SK-MEL-5 (cell line): ENCODE data around the gene ARL4C. TPM values are rescaled to one million over a fixed set of nuclear protein-coding genes. Genes with fewer than 3 reads are reported as not detected.
"Not testable (repeated sequence)": the region's sequence is repeated elsewhere in the genome, so short reads cannot be mapped to it uniquely, and the experiment has no call there.

ENCODE experiments used
- DNase-seq: peaks from one replicate; pipeline ENCODE4 v3.0.0-alpha.2; 2016; ENCODE audit warnings: low read depth, low spot score
- in situ Hi-C: cut with HindIII; loops from 2 replicates; pipeline ENCODE4 v1.10.0; 2016; ENCODE audit warnings: low sequenced_read_pairs, high pct_unique_total_duplicates, low pct_unique_long_range_greater_than_20kb
- total RNA-seq: library from RNA; depleted of rRNA; stranded (reverse); fragments of >200 nt; shearing (Covaris generic); gene quantifications from 2 replicates; pipeline ENCODE4 v1.2.3, GENCODE V29; 2014

Gene ARL4C
- total RNA-seq, 1 experiment from 2014 or later: 4.3 TPM

GRCh38 chr2:234459401-234460009 is 37.4 kb downstream of the ARL4C start:
- in situ Hi-C loops: loop anchor here (10.0 kb wide), 1 partner anchor 355 kb away; no protein-coding TSS in a partner anchor
- DNase-seq: no peak

- in situ Hi-C loops: loop anchor here (10.0 kb wide), 1 partner anchor 354 kb away; no protein-coding TSS in a partner anchor
Observed at GRCh38 chr2:234458466-234458865, 38.4 kb downstream of the ARL4C start.

GRCh38 chr2:234457421-234457820 is 39.5 kb downstream of the ARL4C start:
- no peak for DNase-seq
- in situ Hi-C loops: loop anchor here (10.0 kb wide), 1 partner anchor 353 kb away; no protein-coding TSS in a partner anchor

More at GRCh38 chr2:234458466-234458865, 38.4 kb downstream of the ARL4C start:
- DNase-seq: no peak

GRCh38 chr2:234455246-234455645 is 41.6 kb downstream of the ARL4C start:
- in situ Hi-C loops: loop anchor here (10.0 kb wide), 1 partner anchor 350 kb away; no protein-coding TSS in a partner anchor
- DNase-seq: not testable (repeated sequence)

- in situ Hi-C loops: loop anchor here (10.0 kb wide), 1 partner anchor 350 kb away; no protein-coding TSS in a partner anchor
- no peak for DNase-seq
Observed at GRCh38 chr2:234454433-234454832, 42.4 kb downstream of the ARL4C start.

GRCh38 chr2:234453216-234453615 is 43.7 kb downstream of the ARL4C start:
- in situ Hi-C loops: loop anchor here (10.0 kb wide), 1 partner anchor 348 kb away; no protein-coding TSS in a partner anchor
- DNase-seq: no peak

- in situ Hi-C loops: loop anchor here (10.0 kb wide), 1 partner anchor 347 kb away; no protein-coding TSS in a partner anchor
- no peak for DNase-seq
Observed at GRCh38 chr2:234451852-234452625, 44.8 kb downstream of the ARL4C start.

- DNase-seq: no peak
- in situ Hi-C loops: loop anchor here (10.0 kb wide), 1 partner anchor 346 kb away; no protein-coding TSS in a partner anchor
Observed at GRCh38 chr2:234451242-234451641, 45.6 kb downstream of the ARL4C start.

GRCh38 chr2:234450431-234451124 is 46.3 kb downstream of the ARL4C start:
- in situ Hi-C loops: loop anchor here (10.0 kb wide), 1 partner anchor 346 kb away; no protein-coding TSS in a partner anchor
- no peak for DNase-seq

GRCh38 chr2:234448506-234449184 is 48.2 kb downstream of the ARL4C start:
- in situ Hi-C loops: no loop called here
- DNase-seq: no peak

GRCh38 chr2:234447963-234448362 is 48.9 kb downstream of the ARL4C start:
- in situ Hi-C loops: no loop called here
- DNase-seq: no peak

- DNase-seq: no peak
- in situ Hi-C loops: no loop called here
Observed at GRCh38 chr2:234447189-234447588, 49.7 kb downstream of the ARL4C start.

- DNase-seq: no peak
- in situ Hi-C loops: no loop called here
Observed at GRCh38 chr2:234446404-234447076, 50.3 kb downstream of the ARL4C start.

- in situ Hi-C loops: no loop called here
- DNase-seq: no peak
Observed at GRCh38 chr2:234444893-234445292, 52.0 kb downstream of the ARL4C start.

GRCh38 chr2:234444242-234444730 is 52.6 kb downstream of the ARL4C start:
- in situ Hi-C loops: no loop called here
- no peak for DNase-seq
